GM12864 (cell line): ENCODE results near the gene RNF113A.

ENCODE experiments used
- DNase-seq: peaks from one replicate; pipeline ENCODE4 v3.0.0-alpha.2; 2011; ENCODE audit warnings: low read depth
- H3K4me3 ChIP-seq: 2 replicates; pipeline ENCODE4 v1.5.1; 2011; ENCODE audit warnings: mild to moderate bottlenecking, low read depth, low read length, control low read depth
- TF ChIP-seq, protein P1 (sequence below): IDR thresholded peaks from 2 replicates; pipeline ENCODE4 v1.5.1; 2011; ENCODE audit warnings: low read depth, mild to moderate bottlenecking, moderate library complexity, low read length, control low read depth, inconsistent platforms; ENCODE audit errors: missing control alignments

Gene RNF113A

DNA sequence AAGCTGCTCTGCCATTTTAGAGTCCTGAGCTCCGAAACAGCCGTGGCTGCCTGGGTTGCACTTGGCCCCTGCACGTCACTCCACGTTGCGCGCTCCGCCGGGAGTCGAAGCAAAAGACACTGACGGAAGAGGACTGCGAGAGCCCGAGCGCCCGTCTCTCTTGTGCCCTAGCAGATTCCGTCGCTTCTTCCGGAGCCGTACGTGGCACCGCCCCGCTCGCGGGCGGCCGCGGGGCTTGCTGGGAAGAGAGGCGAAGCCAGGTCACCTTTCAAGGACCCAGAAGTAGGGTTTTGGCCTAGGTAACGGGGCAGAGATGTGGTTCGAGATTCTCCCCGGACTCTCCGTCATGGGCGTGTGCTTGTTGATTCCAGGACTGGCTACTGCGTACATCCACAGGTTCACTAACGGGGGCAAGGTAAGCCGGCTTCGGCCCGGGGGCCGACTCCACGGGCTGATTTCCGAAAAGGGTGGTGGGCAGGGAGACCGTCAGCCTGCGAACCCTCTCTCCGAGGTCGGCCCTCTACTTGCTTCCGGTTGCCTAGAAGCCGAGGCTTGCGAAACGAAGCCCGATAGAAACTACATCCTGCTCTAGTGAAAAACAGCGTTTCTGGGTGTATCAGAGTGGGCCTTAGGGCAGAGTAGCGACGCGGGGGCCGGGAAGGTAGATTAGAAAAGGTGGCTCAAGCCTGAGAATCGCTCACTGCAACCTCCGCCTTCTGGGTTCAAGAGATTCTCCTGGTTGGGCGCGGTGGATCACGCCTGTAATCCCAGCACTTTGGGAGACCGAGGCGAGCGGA, at the start of gene RNF113A, which contains the start of gene NDUFA1:
TSS of gene RNF113A (minus strand) at position 135 of the 797 bp plus-strand sequence. CDS start at position 15, 120 bp downstream.
TSS of gene NDUFA1 (plus strand) at position 234 of the 797 bp plus-strand sequence. CDS start at position 314, 80 bp downstream.
- H3K4me3 ChIP-seq = peak within 1 kb of the TSS; percentile 87
- TF ChIP-seq, protein P1, sequence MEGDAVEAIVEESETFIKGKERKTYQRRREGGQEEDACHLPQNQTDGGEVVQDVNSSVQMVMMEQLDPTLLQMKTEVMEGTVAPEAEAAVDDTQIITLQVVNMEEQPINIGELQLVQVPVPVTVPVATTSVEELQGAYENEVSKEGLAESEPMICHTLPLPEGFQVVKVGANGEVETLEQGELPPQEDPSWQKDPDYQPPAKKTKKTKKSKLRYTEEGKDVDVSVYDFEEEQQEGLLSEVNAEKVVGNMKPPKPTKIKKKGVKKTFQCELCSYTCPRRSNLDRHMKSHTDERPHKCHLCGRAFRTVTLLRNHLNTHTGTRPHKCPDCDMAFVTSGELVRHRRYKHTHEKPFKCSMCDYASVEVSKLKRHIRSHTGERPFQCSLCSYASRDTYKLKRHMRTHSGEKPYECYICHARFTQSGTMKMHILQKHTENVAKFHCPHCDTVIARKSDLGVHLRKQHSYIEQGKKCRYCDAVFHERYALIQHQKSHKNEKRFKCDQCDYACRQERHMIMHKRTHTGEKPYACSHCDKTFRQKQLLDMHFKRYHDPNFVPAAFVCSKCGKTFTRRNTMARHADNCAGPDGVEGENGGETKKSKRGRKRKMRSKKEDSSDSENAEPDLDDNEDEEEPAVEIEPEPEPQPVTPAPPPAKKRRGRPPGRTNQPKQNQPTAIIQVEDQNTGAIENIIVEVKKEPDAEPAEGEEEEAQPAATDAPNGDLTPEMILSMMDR = no peak
- DNase-seq = peak; percentile 70

DNA sequence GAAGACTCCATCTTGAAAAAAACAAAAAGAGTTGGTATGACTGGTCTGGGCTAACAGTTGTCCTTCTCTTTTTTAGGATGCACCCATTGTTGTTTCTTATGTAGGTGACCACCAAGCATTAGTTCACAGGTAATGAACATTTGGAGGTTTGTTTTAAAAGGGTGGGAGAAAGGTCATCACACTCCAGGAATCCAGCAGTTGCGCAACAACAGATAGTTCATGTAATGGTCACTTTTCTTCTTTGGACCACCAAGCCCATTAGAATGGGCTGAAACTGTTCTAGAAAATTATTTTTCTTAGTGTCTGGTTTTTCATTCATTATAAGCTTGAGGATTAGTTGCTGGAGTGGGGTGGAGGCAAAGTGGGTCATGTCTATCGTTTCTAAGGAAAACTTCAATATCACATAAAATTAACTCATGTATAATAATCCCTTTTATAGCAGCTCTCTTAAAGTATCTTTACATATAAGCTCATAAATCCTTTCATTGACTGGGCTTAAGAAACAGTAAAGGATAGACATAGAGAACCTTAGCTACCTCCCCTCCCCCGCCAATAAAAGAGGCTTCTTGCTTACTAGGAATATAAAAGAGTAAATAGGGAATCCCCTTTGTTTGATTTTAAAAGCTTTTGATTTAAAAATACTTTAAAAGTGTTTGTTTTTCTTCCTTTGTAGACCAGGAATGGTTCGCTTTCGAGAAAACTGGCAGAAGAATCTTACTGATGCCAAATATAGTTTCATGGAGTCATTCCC, 48.5 kb upstream of the RNF113A start:
- TF ChIP-seq, protein P1 = no peak
- H3K4me3 ChIP-seq = no peak overlapping the region
- no peak for DNase-seq

DNA sequence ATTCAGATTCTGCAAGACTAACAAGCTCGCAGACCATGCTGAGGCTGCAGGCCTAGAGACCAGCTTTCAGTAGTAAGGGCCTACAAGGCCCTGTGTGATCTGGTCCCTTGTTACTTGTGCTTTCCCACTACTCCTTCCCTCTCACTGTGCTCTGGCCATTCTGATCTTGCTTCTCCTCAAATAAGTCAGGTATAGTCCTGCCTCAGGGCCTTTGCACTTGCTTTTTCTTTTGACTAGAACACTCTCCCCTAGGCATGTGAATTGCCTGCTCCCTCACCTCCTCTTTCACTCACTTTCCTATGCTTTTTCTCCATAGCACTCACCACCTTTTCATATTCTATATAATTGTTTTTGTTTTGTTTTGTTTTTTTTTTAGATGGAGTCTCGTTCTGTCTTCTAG, 46.3 kb upstream of the RNF113A start:
- no peak for DNase-seq
- TF ChIP-seq, protein P1 = no peak
- H3K4me3 ChIP-seq = no peak overlapping the region

DNA sequence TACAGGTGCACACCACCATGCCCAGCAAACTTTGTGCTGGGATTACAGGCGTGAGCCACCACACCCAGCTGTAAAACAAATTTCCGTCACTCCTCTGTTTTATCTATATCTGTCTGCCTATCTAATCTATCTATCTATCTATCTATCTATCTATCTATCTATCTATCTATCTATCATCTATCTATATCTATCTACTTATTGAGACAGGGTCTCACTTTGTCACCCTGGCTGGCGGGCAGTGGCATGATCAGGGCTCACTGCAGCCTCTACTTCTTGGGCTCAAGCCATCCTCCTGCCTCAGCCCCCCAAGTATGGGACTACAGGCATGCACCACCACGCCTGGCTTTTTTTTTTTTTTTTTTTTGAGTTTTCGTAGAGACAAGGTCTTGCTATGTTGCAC, 44.8 kb upstream of the RNF113A start:
- no peak overlapping the region for H3K4me3 ChIP-seq
- DNase-seq = no peak
- TF ChIP-seq, protein P1 = no peak

DNA sequence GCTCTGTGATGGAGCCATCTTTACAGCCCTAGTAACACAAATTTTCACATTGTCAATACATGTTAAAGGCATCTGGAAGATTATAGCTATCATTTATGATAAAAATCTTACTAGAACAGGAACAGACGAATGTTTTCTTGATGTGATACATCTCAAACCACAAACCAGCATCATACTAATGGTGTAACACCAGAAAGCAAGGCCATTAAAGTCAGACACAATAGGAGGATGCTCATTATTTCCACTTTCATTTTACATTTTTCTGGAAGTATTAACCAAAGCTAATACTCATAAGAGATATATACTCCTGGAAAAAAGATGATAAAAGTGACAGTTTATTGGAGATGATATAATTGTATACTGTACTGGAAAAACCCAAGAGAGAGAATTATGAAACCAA, 29.4 kb upstream of the RNF113A start:
- H3K4me3 ChIP-seq = no peak overlapping the region
- no peak for DNase-seq
- TF ChIP-seq, protein P1 = no peak

DNA sequence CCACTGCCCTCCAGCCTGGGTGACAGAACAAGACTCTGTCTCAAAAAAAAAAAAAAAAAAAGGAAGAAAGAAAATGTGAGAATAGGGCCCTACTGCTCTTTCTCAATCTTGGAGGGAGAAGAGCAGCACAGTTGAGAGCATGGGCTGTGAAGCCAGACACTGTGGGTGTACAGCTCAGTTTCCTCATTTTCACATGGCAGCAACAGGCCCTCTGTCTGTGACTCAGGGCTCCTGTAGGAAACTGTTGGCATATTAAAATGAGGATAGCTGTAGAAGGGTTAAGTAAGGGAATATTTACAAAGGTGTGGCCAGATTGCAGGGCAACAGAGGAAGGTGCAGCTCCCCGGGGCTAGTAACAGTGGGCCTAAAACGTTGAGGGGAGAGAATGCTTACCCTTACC, 27.6 kb upstream of the RNF113A start:
- TF ChIP-seq, protein P1 = no peak
- no peak for DNase-seq

More for the DNA sequence above, 27.6 kb upstream of the RNF113A start:
- no peak overlapping the region for H3K4me3 ChIP-seq
